HUDEP-2 (cell line): ENCODE data around the gene MACC1.

Experiments
- DNase-seq, 76 experiments: peaks; one replicate each; lab custom pipeline; 2025; ENCODE audit not compliant: unreplicated experiment in 76 of 76; lab: John Stamatoyannopoulos, UW

Gene MACC1

DNA sequence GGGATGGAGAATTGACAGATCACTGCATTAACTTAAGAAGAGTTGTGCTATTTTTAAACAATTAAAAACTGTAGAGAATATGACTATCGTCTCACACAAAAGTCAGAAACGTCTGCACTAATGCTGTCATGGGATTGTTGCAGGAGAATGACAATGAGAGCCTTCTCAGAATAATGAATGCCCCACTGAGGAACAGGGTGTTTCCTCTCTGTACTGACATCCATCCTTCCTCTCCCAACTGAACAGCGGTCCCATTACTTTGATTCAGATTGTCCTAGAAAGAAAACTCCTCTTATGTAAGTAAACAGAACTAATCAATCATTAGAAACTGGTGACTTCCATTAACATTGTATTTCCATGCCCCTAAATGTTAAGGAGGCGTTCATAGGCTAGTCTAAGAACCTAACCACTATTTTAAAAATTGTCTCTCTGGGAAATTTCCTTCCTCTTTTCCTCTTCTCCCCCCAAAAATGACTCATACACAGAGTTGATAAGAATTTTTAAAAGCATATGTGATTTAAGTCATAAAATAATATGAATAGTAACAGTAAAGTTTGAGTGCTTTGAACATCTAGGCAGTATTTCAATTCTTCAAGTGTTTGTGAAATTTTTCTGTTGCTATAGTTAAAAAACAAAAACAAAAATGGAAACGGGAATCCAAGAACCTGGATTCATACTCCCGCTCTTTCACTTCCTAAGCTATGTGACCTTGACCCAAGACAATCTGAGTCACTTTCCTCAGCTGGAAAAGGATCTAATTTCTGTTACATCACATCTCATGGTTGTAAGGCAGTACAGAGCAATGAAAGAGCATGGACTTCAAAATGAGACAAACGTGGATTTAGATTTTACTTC is 12.7 kb upstream of the MACC1 start:
- no peak for DNase-seq

DNA sequence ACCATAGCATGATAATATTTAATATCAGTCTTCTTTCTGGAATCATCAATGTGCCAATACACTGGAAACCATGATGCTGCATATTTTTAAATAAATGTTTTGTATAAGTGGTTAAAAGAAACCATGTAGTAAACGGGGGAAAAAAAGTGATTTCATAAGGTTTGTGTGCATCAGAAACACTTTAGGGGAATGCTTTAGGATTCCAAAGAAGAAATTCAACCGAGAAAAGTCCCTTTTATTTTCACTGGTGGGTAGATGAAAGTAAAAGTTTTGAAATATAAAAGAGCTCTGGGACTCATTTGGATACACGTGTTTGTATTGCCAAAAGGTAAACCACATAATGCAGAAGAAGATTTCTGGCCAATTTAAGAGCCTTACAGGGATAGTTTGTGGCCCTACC is 11.9 kb upstream of the MACC1 start:
- DNase-seq, result no peak

DNA sequence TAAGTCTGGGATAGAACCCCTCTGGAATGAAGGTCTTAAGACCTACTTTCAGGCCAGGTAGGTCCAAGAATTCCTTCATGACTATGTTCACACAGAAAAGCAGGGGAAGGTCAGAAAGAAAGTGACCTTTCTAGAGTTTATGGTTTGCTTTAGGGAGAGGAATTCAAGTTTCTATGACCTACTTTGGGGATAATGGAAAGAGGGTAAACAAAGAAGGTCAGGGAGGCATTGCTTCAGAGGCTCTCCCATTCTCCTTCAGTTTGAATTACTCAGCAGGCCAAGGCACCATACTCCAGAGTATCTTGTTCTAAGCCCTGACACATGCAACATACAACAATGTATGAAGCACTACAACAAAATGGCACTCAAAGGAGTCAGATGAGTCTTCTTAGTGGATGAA is 11.5 kb upstream of the MACC1 start:
- DNase-seq, result no peak

DNA sequence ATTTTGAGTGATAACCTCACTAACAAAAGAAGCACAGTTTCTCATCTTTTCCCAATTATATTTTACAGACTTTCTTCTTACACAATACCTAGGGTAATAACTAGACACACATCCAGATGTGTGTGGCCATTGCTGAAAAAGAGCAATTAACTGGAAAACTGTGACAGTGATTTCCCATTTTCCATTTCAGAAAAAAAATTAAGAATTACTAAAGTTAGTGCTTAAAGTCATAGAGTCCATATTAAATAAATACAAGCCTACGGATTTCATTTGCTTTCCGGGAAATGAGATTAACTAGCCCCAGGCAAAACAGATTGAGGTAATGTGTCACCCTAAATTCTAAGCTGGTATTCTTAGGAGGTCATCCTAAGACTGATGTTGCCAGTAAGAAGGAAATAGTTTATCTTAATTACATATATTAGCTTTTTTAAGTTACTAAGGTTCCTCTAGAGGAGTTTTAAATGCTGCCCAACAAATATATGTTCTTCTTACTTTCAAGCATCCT is 10.2 kb upstream of the MACC1 start:
- no peak for DNase-seq

DNA sequence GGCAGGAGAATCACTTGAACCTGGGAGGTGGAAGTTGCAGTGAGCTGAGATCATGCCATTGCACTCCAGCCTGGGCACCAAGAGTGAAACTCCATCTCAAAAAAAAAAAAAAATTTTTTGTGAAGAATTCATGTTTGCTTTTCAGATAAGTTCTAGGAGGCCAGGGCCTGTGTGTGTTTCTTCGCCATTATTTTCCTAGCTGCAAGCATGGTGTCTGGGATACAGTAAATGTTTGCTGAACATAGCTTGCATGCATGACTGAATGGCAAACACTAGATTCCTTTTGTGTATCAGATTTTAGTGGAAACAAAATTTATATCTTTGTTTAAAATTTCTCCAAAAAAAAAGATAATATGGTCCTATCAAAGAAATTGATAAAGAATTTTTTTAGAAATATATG is 9.7 kb upstream of the MACC1 start:
- DNase-seq, result no peak

DNA sequence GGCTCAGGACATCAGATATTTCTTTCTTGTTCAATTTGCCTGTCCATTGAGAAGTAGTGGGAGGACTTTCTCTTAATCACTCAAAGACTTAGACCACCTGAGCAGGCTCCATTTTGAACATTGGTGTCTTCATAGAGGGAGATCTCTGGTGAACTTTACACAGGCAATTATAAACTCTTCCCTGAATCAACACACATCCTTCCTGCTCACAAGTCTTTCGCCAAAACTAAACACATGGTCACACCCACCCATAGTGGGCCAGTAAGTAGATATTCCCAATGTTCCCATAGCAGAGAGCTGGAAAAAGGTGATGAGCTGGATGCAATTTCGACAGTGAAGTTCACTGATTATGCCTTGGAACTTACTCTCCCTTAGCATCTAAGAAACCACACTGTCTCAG is 8.2 kb upstream of the MACC1 start:
- DNase-seq, result no peak

DNA sequence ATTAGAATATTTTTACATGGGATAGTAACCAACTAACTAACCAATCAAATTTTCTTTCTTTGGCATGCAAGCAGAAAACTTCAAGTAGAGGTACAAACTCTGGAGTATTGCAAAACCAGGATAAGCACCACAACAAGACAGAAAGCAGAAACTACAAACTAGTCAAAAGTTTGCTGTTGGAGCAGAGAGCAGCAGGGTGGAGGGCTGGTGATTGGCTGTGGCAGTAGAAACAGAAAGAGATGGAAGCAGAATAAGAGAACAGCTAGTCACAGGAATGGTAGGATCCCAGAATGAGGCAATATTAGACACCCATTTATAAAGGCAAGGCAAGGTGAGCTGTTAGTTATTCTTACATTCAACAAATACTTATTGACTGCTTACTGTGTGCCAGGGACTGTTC is 6.8 kb upstream of the MACC1 start:
- no peak for DNase-seq

DNA sequence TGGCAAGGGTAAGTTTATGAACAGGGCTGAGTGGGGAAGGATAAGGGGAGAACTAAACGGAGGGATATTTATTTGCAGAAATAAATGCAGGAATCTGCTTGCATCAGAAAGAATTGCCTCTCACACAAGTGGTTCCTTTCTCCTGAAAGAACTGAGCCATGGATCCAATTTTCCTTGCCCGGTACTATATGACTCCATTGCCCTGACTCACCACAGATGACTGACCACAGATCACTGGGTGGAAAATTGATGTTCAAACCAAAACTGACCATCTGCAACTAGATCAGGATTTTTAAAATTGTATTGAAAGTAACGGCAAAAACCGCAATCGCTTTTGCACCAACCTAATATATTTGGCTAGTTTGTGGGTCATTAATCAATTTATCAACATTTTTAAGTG is 6.2 kb upstream of the MACC1 start:
- no peak for DNase-seq

DNA sequence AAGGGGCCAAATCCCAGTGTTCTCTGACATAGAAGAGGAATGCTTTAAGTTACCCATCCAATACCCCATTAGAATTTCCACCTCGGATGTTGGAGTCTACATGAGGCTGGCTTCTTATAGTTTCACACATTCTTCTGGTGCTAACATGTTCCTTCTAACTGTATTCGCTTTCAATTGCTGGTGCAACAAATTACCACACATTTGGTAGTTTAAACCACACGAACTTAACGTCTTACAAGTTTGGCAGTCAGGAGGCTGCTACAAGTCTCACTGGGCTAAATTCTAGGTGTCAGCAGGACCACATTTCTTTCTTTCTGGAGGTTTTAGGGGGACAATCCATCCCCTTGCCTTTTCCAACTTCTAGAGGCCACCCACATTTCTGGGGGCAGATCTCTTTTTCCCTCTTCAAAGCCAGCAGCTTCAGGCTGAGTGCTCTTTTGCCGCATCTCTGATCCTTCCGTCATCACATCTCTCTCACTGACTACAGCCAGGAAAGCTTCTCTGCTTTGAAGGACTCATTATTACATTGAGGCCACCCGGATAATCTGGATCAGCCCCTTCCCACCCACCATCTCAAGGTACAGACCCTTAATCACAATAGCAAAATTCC is 5.1 kb upstream of the MACC1 start:
- no peak for DNase-seq

DNA sequence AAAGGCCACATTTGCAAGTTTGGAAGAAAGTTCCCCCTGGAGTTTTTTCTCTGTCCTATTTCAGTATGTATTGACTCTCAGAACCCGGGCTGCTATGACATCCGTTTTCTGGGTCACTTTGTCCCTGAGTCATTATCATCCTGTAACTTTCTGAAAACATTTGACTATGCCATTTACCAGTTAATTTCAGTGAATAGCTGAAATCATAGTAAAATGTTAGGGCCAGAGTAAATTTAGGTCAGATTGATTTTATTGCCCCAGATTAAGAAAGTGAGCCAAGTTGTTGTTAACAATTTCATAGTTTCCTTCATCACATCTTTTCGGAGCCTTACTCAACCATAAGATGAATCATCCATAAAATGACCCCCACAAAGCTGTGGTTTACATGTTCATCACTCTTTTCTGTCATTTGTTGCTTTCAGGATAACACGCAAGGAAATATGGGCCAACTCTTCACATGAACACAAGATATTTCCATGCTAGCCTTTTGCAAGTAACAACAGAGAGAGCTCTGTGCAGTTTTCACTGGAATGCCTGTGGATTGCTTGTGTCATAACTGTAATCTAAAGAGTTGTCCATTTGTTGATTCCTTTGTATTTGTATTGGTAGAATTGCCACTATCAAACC is 3.9 kb upstream of the MACC1 start:
- DNase-seq, result no peak

DNA sequence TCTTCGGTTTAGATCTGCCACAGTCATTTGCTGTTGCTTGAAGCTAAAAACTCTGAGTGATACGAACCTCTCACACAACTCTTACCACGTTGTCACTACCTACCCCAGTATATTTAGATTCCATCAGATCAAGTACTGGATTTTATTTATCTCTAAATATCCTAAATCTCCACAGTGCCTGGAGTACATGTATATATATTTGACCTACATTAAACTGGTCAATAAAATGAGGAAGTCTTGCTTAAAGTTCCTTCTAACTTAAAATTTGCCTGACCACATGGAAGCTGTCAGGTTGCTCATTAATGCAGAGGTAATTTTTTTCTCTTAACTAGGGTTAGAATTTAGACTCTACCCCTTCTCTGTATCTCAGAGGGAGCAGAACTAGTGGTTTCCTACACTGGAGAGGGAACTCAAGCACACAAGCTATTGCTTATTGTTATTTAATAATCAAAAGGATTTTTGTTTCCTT is 3.1 kb upstream of the MACC1 start:
- no peak for DNase-seq

DNA sequence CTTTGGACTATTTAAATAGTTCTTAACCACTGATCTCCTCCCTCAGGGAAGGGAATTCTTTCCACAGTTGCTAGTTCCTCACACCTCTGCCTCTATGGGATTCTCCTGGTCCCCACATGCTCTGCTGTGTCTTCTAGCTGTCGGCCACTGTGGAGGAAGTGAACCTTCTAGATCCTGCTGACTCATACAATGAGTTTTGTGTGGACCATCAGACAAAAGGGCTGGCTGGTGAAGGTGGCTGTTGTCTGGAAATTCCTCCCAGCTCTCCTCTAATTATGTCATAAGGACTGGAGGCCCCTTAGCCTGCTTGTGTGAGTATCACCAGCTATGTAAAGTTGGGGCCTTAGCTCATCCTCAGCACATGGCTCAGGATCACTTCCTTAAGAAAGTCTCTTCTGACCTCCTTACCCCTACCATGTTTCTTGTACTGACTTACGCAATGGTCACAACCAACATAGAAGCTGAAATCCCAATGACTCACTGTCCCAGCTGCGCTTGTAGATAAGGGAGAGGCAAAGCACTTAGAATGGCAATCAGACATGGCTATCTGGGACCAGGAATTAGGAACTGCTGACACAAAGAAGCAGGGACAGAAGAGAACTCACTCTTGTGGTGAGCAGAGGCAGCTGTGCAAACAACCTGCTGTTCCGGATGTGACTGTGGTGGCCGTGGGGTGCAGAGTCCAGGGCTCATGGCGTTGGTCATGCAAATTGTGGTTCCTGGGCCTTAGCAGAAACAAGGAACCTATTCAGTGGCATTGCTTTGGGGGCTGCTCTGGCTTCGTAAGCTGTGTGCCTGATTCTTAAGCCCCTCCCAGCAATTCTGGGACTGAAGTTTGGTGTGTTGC is 2.5 kb upstream of the MACC1 start:
- DNase-seq, result peak in 74 of 76 experiments; percentile 38 to 94 (median 74)

DNA sequence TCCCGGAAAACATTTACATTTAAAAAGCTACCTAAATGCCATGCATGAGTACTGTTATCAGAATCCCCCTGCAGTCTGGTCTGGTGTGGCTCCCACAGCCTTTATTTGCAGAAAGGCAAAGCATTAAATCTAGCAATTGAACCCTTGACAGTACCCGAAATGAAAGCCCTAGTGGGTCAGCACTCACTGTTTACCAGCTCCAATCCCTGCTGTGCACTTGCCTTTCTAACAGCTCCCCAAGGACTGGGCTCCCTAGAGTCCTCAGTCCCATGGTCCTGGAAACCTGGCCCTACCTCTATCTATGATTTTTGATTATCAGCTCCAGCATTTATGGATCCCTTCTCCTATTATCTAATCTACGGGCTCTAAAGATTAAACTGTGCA is 1.9 kb upstream of the MACC1 start:
- DNase-seq, result no peak

DNA sequence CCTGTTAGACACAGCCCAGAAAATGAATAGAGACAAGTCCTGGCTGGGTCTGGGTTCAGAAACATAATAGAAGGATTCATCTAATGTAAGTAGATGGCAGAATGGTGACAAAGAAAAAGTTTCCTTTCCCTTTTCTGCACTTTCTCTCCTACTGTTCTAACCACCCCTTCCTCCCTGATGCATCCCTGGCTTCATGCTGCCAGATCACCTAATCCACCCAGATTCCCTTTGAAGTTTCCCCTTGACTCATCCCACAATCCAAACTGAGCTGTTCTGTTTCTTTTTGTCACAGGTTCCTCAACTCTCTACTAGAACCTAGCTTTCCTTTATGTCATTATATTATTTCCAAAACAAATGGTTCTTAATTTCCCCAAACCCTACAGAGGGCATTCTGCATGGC is 1.1 kb upstream of the MACC1 start:
- DNase-seq, result no peak

DNA sequence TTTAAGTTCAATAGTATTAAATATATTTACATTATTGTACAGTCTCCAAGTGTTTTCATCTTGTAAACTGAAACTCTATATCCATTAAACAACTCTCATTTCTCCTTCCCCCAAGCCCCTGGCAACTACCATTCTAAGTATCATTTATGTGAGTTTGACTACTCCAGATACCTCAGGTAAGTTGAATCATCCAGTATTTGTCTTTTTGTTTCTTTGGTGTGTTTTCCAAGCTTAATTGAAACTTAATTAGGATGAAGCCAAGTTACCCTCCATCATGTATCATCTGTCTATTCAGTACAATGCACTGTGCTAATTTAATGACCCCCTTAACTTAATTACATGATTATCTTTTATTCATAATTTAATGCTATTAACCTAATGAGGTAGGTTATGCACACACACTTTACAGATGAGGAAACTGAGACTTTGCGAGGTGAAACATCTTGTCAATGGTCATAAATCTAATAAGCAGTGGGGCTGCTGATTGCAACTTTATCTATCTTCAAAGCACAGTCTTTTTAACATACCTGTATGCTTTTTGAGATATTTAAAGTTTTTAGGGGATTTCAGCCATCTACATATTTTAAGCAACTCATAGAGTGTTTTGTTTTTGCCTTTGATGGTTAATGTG is 663 bp downstream of the MACC1 start:
- DNase-seq, result no peak

DNA sequence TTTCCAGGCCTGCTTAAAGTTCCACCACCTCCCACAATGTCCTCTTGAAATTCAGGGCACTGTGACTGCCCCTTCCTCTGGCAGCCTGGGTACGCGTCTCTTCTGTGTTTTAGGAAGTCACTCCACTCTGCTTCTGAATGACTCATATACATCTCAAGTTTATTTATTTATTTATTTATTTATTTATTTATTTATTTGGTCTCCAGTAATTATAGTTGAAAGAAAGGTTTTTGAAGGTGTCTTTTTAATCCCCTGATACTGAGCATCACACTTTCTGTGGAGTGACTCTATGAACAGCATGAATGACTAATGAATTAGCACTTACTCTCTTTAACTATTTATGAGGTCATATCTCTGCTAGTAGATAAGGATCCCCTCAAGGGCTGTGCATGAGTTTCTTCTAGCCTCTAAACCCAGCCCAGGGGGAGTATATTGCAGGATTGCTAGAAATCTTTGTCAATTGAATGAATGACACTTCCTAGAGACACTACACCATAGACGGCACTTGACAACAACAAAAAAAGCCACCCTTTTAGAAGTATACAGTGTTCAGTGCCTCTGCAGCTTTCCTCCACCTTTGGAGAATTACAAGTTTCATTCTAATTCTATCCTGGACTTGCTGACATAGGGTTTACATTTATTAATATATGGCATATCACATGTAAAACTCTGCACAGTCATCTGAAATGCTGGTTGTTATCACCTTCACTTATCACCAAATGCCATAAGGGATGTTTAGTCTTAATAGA is 2.1 kb downstream of the MACC1 start:
- peak in 13 of 76 experiments; percentile 2 to 47 (median 17) for DNase-seq

DNA sequence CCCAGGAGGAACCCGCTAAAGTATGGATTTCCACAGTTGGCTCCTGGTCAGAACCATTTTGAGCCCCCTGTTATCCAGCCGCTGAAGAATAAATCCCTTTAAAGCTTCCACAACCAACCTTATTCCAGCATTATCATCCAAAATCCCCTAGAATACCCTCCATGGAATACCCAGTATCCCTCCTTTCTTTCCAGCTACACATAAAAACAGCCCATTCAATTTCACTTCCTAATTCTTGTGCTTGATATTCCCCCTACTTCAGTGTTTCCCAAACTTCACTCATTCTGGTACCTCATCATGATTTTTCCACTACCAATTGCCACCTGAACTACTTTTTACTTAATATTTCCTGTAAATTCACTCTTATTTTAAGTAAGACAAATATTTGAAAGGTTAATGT is 3.1 kb downstream of the MACC1 start:
- DNase-seq, result no peak

DNA sequence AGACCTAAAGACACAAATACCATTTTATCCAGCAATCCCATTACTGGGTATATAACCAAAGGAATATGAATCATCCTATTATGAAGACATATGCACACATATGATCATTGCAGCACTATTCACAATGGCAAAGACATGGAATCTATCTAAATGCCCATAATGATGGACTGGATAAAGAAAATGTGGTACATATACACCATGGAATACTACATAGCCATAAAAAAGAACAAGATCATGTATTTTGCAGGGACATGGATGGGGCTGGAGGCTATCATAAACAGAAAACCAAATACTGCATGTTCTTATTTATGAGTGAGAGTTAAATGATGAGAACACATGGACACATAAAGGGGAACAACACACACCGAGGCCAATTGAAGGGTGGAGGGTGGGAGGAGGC is 3.8 kb downstream of the MACC1 start:
- no peak for DNase-seq

DNA sequence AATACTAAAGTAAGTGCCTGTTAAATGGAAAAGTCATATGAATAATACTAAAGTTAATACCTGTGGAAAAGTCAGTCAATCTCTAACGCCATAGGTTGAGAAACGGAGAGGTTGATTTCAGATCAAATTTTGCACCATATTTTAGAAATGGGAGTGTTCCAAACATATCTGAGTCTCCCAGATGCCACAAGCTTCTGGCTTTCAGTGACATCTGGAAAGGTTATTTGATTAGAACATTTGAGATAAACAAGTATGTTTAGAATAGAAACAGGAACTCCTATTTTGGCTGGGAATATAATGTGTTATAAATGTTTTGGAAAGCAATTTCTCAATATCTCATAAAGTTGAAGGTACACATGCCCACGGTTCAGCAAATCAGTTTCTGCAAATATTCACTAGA is 5.8 kb downstream of the MACC1 start:
- DNase-seq, result peak in 10 of 76 experiments; percentile 1 to 41 (median 18)
